MM.1S (cell line): ENCODE results near the gene UTS2B.

Experiments
- CTCF ChIP-seq: fragments of 300-600 bp; sonication (generic); IDR thresholded peaks from 2 replicates; pipeline ENCODE4 v1.5.1; 2016; ENCODE audit warnings: antibody characterized with exemption, low read length, mixed read lengths
- EZH2 ChIP-seq: fragments of 300-600 bp; sonication (generic); optimal IDR thresholded peaks from 2 replicates; pipeline ENCODE3; 2017; ENCODE audit warnings: low read depth, mild to moderate bottlenecking, antibody characterized with exemption, low read length, mixed read lengths

- no peak for TF ChIP-seq CTCF
- no peak for TF ChIP-seq EZH2
These were observed 34.2 kb downstream of the UTS2B start for GRCh38 chr3:191296041-191296541.
